Measurements from ENCODE around the gene PGAM1.
"Not testable (repeated sequence)": the region's sequence is repeated elsewhere in the genome, so short reads cannot be mapped to it uniquely, and the experiment has no call there.

The PGAM1 gene

GRCh38 chr10:97407952-97408248, 18.1 kb upstream of the PGAM1 start:
- DNase-seq (ENCODE audit: low read depth) = no peak

- no peak for DNase-seq (ENCODE audit: low read depth)
Measured at GRCh38 chr10:97408496-97408992, 17.4 kb upstream of the PGAM1 start.

- no peak for DNase-seq (ENCODE audit: low read depth)
Measured at GRCh38 chr10:97411406-97411805, 14.6 kb upstream of the PGAM1 start.

- DNase-seq (ENCODE audit: low read depth) = no peak
Measured at GRCh38 chr10:97412891-97413304, 13.1 kb upstream of the PGAM1 start.

- no peak for DNase-seq (ENCODE audit: low read depth)
Measured at GRCh38 chr10:97416565-97416964, 9.4 kb upstream of the PGAM1 start.

- not testable (repeated sequence) for DNase-seq (ENCODE audit: low read depth)
Measured at GRCh38 chr10:97423757-97424098, 2.3 kb upstream of the PGAM1 start.

- DNase-seq (ENCODE audit: low read depth) = no peak
Measured at GRCh38 chr10:97426776-97427570, 982 bp downstream of the PGAM1 start.

GRCh38 chr10:97427571-97428179, 1.7 kb downstream of the PGAM1 start:
- DNase-seq (ENCODE audit: low read depth) = no peak

- DNase-seq (ENCODE audit: low read depth) = no peak
Measured at GRCh38 chr10:97428572-97428981, 2.6 kb downstream of the PGAM1 start.

- DNase-seq (ENCODE audit: low read depth) = no peak
Measured at GRCh38 chr10:97434055-97434454, 8.1 kb downstream of the PGAM1 start.

- DNase-seq (ENCODE audit: low read depth) = no peak
Measured at GRCh38 chr10:97434557-97434956, 8.6 kb downstream of the PGAM1 start.

- DNase-seq (ENCODE audit: low read depth) = no peak
Measured at GRCh38 chr10:97435211-97435610, 9.2 kb downstream of the PGAM1 start.

GRCh38 chr10:97442277-97442676, 16.3 kb downstream of the PGAM1 start:
- DNase-seq (ENCODE audit: low read depth) = no peak

GRCh38 chr10:97444212-97444611, 18.2 kb downstream of the PGAM1 start:
- no peak for DNase-seq (ENCODE audit: low read depth)

GRCh38 chr10:97445357-97445721, 19.3 kb downstream of the PGAM1 start:
- DNase-seq (ENCODE audit: low read depth) = no peak

GRCh38 chr10:97445722-97446639, 20.0 kb downstream of the PGAM1 start, which contains the start of the genes EXOSC1 and ZDHHC16:
Gene EXOSC1 (minus strand): TSS chr10:97446006. CDS start chr10:97445985, 21 bp downstream.
Gene ZDHHC16 (plus strand): TSS chr10:97446175. CDS start chr10:97451676, 5,501 bp downstream.
- DNase-seq (ENCODE audit: low read depth) = peak; percentile 82

- DNase-seq (ENCODE audit: low read depth) = no peak
Measured at GRCh38 chr10:97450828-97451227, 24.8 kb downstream of the PGAM1 start.

GRCh38 chr10:97451605-97452004, 25.6 kb downstream of the PGAM1 start:
- DNase-seq (ENCODE audit: low read depth) = no peak

GRCh38 chr10:97452352-97452751, 26.4 kb downstream of the PGAM1 start:
- DNase-seq (ENCODE audit: low read depth) = no peak

- no peak for DNase-seq (ENCODE audit: low read depth)
Measured at GRCh38 chr10:97454330-97455036, 28.5 kb downstream of the PGAM1 start.

- no peak for DNase-seq (ENCODE audit: low read depth)
Measured at GRCh38 chr10:97456034-97456685, 30.2 kb downstream of the PGAM1 start.
